Left ventricle myocardium inferior (tissue), 1 donor: ENCODE results near the gene CSNK2A3. TPM values are rescaled to one million over a fixed set of nuclear protein-coding genes. Genes with fewer than 3 reads are reported as not detected.

Experiments used
- DNase-seq: peaks from one replicate; pipeline ENCODE4 v3.0.0-alpha.2; 2020
- H3K27ac ChIP-seq: fragments of 200-600 bp; replicated peaks from 2 replicates; pipeline ENCODE4 v1.8.0; 2021
- H3K27me3 ChIP-seq: fragments of 200-600 bp; 2 replicates; pipeline ENCODE4 v1.8.0; 2021; ENCODE audit warnings: low read depth
- H3K36me3 ChIP-seq: fragments of 200-600 bp; 2 replicates; pipeline ENCODE4 v1.8.0; 2021
- H3K4me1 ChIP-seq: fragments of 200-600 bp; 2 replicates; pipeline ENCODE4 v1.8.0; 2021
- H3K4me3 ChIP-seq: fragments of 200-600 bp; 2 replicates; pipeline ENCODE4 v1.8.0; 2021; ENCODE audit warnings: mild to moderate bottlenecking, moderate library complexity
- H3K9me3 ChIP-seq: fragments of 200-600 bp; replicated peaks from 2 replicates; pipeline ENCODE4 v1.8.0; 2021
- intact Hi-C: fragments of 100-400 bp; cut with micrococcal nuclease; formaldehyde crosslinking; loops from one replicate; pipeline ENCODE4 v1.11.0; 2022
- total RNA-seq: library from RNA; stranded (reverse); fragmentation: NEBNext Ultra II Directional; extraction: Animal tissue kit (Norgen Biotek cat#: 25700); gene quantifications from one replicate; pipeline ENCODE4 v1.2.1, GENCODE V29; 2021
- TF ChIP-seq, protein P1 (sequence below): fragments of 200-600 bp; IDR thresholded peaks from 2 replicates; pipeline ENCODE4 v1.8.0; 2021; ENCODE audit warnings: antibody characterized with exemption, mild to moderate bottlenecking, borderline replicate concordance
- donor health status: DM: no; HTN: yes; CAD: no; lungs with severe emphysema.

The CSNK2A3 gene
- total RNA-seq, 1 donor from 2014 or later, result 1.4 TPM

DNA sequence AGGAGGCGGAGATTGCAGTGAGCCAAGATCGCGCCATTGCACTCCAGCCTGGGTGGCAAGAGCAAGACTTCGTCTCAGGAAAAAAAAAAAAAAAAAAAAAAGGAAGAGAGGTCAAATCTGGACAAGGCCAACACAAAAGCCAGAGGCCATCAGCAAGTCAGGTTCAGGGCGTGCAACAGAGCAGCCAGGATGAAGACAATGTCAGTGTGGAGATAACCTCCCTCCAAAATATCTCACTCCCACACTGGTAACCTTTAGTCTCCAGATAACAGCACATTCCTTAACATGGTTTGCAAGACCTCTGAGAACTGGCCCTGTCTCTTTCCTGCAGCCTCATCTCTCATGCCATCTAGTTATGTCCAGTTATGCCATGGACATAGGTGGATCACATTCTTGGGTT lies 4.7 kb downstream of the CSNK2A3 start:
- H3K4me3 ChIP-seq, result no peak overlapping the region
- H3K36me3 ChIP-seq, result no peaks in the 10 kb centered on the region
- intact Hi-C loops, result no loop called here
- DNase-seq, result no peak
- no peaks in the 10 kb centered on the region for H3K9me3 ChIP-seq
- H3K27me3 ChIP-seq, result no peaks in the 10 kb centered on the region
- H3K4me1 ChIP-seq, result peaks cover 44% of the 10 kb centered on the region
- H3K27ac ChIP-seq, result no peak overlapping the region
- TF ChIP-seq, protein P1, sequence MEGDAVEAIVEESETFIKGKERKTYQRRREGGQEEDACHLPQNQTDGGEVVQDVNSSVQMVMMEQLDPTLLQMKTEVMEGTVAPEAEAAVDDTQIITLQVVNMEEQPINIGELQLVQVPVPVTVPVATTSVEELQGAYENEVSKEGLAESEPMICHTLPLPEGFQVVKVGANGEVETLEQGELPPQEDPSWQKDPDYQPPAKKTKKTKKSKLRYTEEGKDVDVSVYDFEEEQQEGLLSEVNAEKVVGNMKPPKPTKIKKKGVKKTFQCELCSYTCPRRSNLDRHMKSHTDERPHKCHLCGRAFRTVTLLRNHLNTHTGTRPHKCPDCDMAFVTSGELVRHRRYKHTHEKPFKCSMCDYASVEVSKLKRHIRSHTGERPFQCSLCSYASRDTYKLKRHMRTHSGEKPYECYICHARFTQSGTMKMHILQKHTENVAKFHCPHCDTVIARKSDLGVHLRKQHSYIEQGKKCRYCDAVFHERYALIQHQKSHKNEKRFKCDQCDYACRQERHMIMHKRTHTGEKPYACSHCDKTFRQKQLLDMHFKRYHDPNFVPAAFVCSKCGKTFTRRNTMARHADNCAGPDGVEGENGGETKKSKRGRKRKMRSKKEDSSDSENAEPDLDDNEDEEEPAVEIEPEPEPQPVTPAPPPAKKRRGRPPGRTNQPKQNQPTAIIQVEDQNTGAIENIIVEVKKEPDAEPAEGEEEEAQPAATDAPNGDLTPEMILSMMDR, result no peak

DNA sequence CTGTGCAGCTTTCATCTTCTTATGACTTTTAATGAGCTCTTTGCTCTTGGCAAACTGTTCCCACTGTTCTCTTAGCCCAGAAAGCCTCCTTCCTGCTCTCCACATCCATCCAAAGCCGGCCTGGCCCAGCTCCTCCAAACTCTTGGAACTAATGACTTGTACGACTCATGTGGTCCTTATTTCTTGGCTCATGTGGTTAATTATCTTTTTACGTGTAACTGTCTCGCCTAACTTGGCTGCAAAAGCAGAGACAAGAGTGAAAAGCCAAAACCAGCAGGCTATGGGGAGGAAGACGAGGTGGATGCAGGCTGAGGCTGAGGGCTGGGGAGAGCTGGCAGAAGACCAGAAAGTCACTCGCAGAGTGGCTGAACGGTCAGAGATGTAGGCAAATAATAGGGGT lies 5.5 kb downstream of the CSNK2A3 start:
- Histone ChIP-seq H3K36me3 (no peaks in the 10 kb centered on the region), H3K27me3 (no peaks in the 10 kb centered on the region), H3K4me3 (no peak overlapping the region), H3K27ac (peak overlapping the region; percentile 16), H3K4me1 (peaks cover 44% of the 10 kb centered on the region), H3K9me3 (no peaks in the 10 kb centered on the region)
- TF ChIP-seq, protein P1, result no peak
- peak; percentile 66 for DNase-seq
- intact Hi-C loops, result no loop called here

DNA sequence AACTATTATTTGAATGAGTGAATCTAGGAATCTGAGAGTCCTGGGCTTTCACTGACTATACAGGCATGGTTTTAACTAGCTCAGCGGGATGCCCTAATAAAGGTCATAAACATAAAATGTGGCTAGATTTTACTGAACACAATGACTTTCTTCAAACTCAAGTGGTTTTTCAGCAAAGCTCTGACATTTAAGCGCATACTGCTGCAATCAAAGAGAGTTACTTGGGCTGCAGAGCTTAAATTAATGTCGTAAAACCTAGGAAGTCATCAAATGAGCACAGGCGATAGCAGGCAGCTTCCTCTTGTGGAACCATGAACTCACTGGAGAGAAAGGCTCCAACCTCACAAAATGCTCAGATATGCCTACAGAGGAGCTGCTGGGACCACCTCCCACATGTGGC lies 6.7 kb downstream of the CSNK2A3 start:
- TF ChIP-seq, protein P1, result no peak
- H3K4me3 ChIP-seq, result no peak overlapping the region
- H3K9me3 ChIP-seq, result no peaks in the 10 kb centered on the region
- no peaks in the 10 kb centered on the region for H3K27me3 ChIP-seq
- DNase-seq, result no peak
- H3K36me3 ChIP-seq, result peaks cover 1% of the 10 kb centered on the region
- H3K4me1 ChIP-seq, result peaks cover 41% of the 10 kb centered on the region
- intact Hi-C loops, result no loop called here
- H3K27ac ChIP-seq, result no peak overlapping the region

GRCh38 chr11:11345099-11345498 lies 8.0 kb downstream of the CSNK2A3 start:
- Histone ChIP-seq H3K27me3 (no peaks in the 10 kb centered on the region), H3K4me1 (peaks cover 29% of the 10 kb centered on the region), H3K9me3 (no peaks in the 10 kb centered on the region), H3K4me3 (no peak overlapping the region), H3K27ac (no peak overlapping the region), H3K36me3 (peaks cover 11% of the 10 kb centered on the region)
- intact Hi-C loops, result no loop called here
- TF ChIP-seq, protein P1, result no peak
- no peak for DNase-seq

DNA sequence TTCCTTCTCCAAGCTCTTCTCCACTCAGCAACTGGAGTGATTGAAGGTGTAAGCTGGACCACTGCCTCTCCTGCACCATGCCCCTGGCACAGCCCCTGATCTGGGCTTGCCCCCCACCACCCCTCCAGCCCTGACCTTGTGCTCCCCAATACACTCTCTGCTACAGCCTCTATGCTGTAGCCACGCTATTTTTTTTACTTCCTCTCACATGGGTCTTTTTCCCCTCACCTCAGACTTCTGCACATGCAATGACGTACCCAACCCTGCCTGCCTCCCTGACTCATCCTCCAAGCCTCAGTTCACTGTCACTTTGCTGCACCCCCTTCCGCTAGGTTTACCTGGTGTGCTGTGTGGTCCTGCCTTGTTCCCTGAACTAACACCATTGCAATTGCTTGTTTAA lies 9.0 kb downstream of the CSNK2A3 start:
- H3K36me3 ChIP-seq, result peaks cover 11% of the 10 kb centered on the region
- no peak for DNase-seq
- TF ChIP-seq, protein P1, result no peak
- H3K9me3 ChIP-seq, result no peaks in the 10 kb centered on the region
- no peak overlapping the region for H3K4me3 ChIP-seq
- peaks cover 22% of the 10 kb centered on the region for H3K4me1 ChIP-seq
- H3K27me3 ChIP-seq, result no peaks in the 10 kb centered on the region
- no peak overlapping the region for H3K27ac ChIP-seq
- intact Hi-C loops, result no loop called here

DNA sequence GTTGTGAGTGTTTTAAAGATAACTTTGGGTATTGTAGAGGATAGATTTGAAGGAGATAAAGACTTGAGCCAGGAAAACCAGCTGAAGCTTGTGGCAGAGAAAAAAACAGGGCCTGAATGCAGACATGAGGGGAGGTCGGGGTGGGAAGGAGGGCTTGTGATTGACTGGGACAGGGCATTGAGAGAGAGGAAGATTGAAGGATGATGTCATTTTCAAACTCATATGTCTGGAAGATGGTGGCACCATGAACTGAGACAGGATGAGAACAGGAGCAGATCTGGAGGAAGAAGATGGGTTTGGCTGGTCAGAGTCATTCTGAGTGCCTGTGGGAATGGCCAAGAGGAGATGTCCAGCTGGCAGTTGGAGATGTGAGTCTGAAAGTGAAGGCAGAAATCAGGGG lies 14.7 kb downstream of the CSNK2A3 start:
- Histone ChIP-seq H3K4me1 (peaks cover 4% of the 10 kb centered on the region), H3K36me3 (peaks cover 17% of the 10 kb centered on the region), H3K27ac (no peak overlapping the region), H3K9me3 (no peaks in the 10 kb centered on the region), H3K4me3 (no peak overlapping the region), H3K27me3 (no peaks in the 10 kb centered on the region)
- intact Hi-C loops, result no loop called here
- no peak for DNase-seq
- TF ChIP-seq, protein P1, result no peak
